HG03196 (cell line): ENCODE data around the gene IFI27L1.

ENCODE experiments used
- ATAC-seq: cut with Tn5 transposase; IDR thresholded peaks from one replicate; pipeline ENCODE4 v1.9.1; 2021; ENCODE audit not compliant: unreplicated experiment

IFI27L1 gene

GRCh38 chr14:94113490-94113889 lies 32.4 kb downstream of the IFI27L1 start:
- no peak for ATAC-seq

- no peak for ATAC-seq
These were observed 32.9 kb downstream of the IFI27L1 start for GRCh38 chr14:94113908-94114588.

- ATAC-seq: no peak
These were observed 33.5 kb downstream of the IFI27L1 start for GRCh38 chr14:94114589-94115057.

GRCh38 chr14:94115058-94115591 lies 34.0 kb downstream of the IFI27L1 start:
- ATAC-seq: no peak

GRCh38 chr14:94115631-94116030 lies 34.5 kb downstream of the IFI27L1 start:
- ATAC-seq: no peak

GRCh38 chr14:94116701-94117100 lies 35.6 kb downstream of the IFI27L1 start:
- no peak for ATAC-seq

GRCh38 chr14:94117856-94118255 lies 36.7 kb downstream of the IFI27L1 start:
- ATAC-seq: no peak

- ATAC-seq: no peak
These were observed 38.0 kb downstream of the IFI27L1 start for GRCh38 chr14:94119071-94119470.

- no peak for ATAC-seq
These were observed 39.7 kb downstream of the IFI27L1 start for GRCh38 chr14:94120667-94121340.

- no peak for ATAC-seq
These were observed 40.4 kb downstream of the IFI27L1 start for GRCh38 chr14:94121485-94121884.

GRCh38 chr14:94122438-94122837 lies 41.3 kb downstream of the IFI27L1 start:
- ATAC-seq: no peak

- no peak for ATAC-seq
These were observed 42.2 kb downstream of the IFI27L1 start for GRCh38 chr14:94123296-94123695.

- no peak for ATAC-seq
These were observed 42.8 kb downstream of the IFI27L1 start for GRCh38 chr14:94123868-94124267.

GRCh38 chr14:94124582-94125377 lies 43.7 kb downstream of the IFI27L1 start:
- ATAC-seq: no peak

GRCh38 chr14:94125659-94126418 lies 44.7 kb downstream of the IFI27L1 start:
- ATAC-seq: no peak

- no peak for ATAC-seq
These were observed 45.2 kb downstream of the IFI27L1 start for GRCh38 chr14:94126419-94126677.

GRCh38 chr14:94126800-94127199 lies 45.7 kb downstream of the IFI27L1 start:
- ATAC-seq: no peak

GRCh38 chr14:94127330-94127729 lies 46.2 kb downstream of the IFI27L1 start:
- no peak for ATAC-seq

GRCh38 chr14:94128216-94128839 lies 47.2 kb downstream of the IFI27L1 start:
- ATAC-seq: no peak

GRCh38 chr14:94129111-94129757 lies 48.1 kb downstream of the IFI27L1 start, which contains the start of gene IFI27L2:
Gene IFI27L2, minus strand, starts transcription at chr14:94129604. Its CDS starts 40 bp downstream, at chr14:94129564.
- ATAC-seq: peak; percentile 95
